GM12875 (cell line): ENCODE data around the gene FMN2.

Source experiments
- H3K4me3 ChIP-seq: one replicate; pipeline ENCODE4 v1.5.1; 2011; ENCODE audit warnings: low read depth, low read length, control low read depth
- TF ChIP-seq, protein P1 (sequence below): IDR thresholded peaks from 2 replicates; pipeline ENCODE4 v1.5.1; 2011; ENCODE audit warnings: low read depth, mild to moderate bottlenecking, control low read depth, inconsistent platforms, low read length, moderate library complexity, borderline replicate concordance; ENCODE audit not compliant: insufficient read depth

The FMN2 gene

DNA sequence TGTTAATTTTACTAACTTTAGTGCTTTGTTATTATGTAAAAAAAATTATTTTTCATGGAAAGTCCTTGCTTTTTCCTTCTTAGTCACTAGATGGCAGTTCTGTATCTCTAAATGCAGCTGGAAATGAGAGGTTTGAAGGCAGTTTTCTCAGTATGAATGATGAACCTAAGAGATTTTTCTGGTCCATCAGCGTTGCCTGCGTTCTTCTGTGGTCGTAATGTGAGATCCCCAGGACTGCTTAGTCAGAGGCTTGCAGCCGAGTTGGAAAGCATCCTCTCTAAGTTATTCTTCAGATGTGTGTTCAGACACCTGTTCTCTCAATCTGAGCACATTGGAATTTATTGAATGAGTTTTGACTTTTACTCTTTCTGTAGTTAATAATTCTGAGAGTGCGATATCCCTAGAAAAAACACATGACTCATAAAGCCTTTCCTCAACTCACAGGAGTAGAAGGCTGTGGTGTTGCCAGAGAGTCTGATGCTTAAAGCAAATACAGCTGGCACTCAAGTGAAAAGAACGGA lies 99.3 kb downstream of the FMN2 start:
- TF ChIP-seq, protein P1, sequence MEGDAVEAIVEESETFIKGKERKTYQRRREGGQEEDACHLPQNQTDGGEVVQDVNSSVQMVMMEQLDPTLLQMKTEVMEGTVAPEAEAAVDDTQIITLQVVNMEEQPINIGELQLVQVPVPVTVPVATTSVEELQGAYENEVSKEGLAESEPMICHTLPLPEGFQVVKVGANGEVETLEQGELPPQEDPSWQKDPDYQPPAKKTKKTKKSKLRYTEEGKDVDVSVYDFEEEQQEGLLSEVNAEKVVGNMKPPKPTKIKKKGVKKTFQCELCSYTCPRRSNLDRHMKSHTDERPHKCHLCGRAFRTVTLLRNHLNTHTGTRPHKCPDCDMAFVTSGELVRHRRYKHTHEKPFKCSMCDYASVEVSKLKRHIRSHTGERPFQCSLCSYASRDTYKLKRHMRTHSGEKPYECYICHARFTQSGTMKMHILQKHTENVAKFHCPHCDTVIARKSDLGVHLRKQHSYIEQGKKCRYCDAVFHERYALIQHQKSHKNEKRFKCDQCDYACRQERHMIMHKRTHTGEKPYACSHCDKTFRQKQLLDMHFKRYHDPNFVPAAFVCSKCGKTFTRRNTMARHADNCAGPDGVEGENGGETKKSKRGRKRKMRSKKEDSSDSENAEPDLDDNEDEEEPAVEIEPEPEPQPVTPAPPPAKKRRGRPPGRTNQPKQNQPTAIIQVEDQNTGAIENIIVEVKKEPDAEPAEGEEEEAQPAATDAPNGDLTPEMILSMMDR: no peak
- H3K4me3 ChIP-seq: no peak overlapping the region

DNA sequence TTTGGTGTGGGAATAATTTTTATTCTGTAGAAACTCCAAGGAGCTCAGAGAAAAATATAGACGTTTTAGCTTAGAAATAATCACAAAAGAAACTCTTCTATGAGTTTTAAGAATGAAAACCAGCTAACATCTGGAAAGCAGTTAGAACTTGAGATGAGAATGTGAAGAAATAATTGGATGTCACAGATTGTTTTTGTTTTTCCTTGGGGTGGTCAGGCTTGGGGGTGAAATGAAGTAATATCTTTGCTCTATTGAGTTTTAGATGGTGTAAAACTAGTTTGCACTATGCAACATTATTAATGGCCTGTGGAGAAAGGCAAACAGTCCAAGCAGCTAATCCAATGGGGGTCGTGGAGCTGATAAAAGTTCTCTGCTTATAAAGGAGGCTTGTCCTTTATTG lies 101.2 kb downstream of the FMN2 start:
- no peak overlapping the region for H3K4me3 ChIP-seq
- TF ChIP-seq, protein P1: no peak

- TF ChIP-seq, protein P1: no peak
- H3K4me3 ChIP-seq: no peak overlapping the region
Measured at GRCh38 chr1:240193679-240194078, 102.0 kb downstream of the FMN2 start.

- no peak overlapping the region for H3K4me3 ChIP-seq
- TF ChIP-seq, protein P1: no peak
Measured at GRCh38 chr1:240194120-240194519, 102.4 kb downstream of the FMN2 start.

GRCh38 chr1:240198376-240198775 lies 106.7 kb downstream of the FMN2 start:
- TF ChIP-seq, protein P1: no peak
- no peak overlapping the region for H3K4me3 ChIP-seq

DNA sequence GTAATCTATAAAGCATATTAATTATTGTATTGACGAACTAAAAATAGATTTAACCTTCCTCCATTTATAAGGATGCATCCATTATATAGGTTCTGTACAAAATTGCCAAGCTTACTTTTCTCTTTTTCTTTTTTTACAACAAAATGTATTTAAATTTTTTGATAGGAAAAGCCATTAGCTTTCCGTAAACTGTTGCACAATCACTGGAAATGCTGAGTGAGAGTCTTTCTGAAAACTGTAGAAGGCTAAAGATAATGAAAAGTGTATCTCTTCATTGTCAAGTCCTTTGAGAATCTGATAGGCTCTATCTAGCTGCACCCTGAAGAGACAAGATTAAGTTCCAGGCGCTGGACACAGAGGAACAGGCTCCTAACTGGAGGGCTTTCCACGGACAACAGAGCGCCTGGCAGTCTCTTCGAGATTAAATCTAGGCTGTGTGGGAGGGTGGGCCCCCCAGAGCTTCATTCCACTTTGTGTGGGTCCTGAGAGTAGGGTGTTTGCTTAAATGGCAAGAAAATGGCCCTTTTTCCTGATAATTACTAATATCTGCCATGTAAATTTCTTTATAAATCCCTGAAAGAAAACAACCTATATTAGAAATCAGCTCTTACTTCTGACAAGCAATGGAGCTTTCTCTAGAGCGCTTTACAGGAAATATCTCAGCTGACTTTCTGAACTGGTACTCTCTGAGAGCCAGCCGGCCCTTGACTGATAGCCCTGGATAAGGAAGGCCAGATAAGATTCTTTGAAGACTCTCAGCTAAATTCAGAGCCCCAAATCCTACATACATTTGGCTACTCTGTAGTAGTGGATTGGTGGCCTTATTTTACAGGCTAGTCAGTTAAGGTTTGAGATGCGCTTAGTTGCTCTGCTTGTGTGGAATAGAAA lies 108.3 kb downstream of the FMN2 start:
- no peak overlapping the region for H3K4me3 ChIP-seq
- TF ChIP-seq, protein P1: no peak

DNA sequence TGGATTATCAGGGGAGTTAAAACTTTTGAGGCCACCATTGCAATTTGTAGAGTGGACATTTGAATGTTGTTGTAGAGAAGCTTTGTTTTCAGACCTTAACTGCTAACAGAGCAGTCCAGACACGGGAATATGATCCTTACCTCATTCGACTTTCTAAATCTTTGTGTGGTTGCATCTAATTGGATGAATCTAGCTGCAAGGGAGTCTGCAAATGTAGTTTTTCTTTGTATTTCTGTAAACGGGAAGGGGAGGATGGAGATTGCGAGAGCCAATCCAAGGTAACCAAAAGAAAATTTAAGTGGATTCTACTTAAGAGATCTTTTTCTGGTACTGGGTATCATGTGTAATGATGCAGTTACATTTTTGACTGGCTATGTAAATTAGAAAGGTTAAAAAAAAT lies 110.2 kb downstream of the FMN2 start:
- TF ChIP-seq, protein P1: no peak
- H3K4me3 ChIP-seq: no peak overlapping the region
